IMR-90 (cell line): ENCODE results near the gene DDX42. TPM values are rescaled to one million over a fixed set of nuclear protein-coding genes. Genes with fewer than 3 reads are reported as not detected.

Experiments used
- ATAC-seq: fragments of 200-7000 bp; cut with Tn5 transposase; 2 replicates; pipeline ENCODE4 v1.9.1; 2020; ENCODE audit warnings: low read depth, mild to moderate bottlenecking, moderate library complexity
- BruUV-seq: library from RNA; stranded (reverse); fragments of 400-500 nt; replicated peaks from 2 replicates; lab custom pipeline; 2021; lab: Mats Ljungman, UMichigan
- CTCF ChIA-PET: fragments of 300-600 bp; formaldehyde crosslinking; extraction: SDS; loops from one replicate; lab custom pipeline; 2021; ENCODE audit warnings: antibody characterized with exemption; lab: Yijun Ruan, JAX
- POLR2A ChIA-PET: fragments of 300-600 bp; sonication (Branson Sonifier 250); formaldehyde crosslinking; loops from one replicate; lab custom pipeline; 2022; ENCODE audit warnings: antibody characterized with exemption; ENCODE audit not compliant: unreplicated experiment; lab: Charles Lee
- DNase-seq: peaks from one replicate; pipeline ENCODE4 v3.0.0; 2013
- H2AFZ ChIP-seq: replicated peaks from 2 replicates; pipeline ENCODE3; 2013; ENCODE audit warnings: low read length, mild to moderate bottlenecking; ENCODE audit not compliant: poor library complexity
- H2AK5ac ChIP-seq: 2 replicates; pipeline ENCODE4 v1.6.1; 2013; ENCODE audit warnings: low read depth, low read length, inconsistent platforms
- H2AK9ac ChIP-seq: replicated peaks from 2 replicates; pipeline ENCODE3; 2013; ENCODE audit warnings: mild to moderate bottlenecking, low read depth, low read length, moderate library complexity; ENCODE audit not compliant: poor library complexity
- H2BK120ac ChIP-seq: 2 replicates; pipeline ENCODE4 v1.6.1; 2013; ENCODE audit warnings: low read depth, low read length, inconsistent platforms
- H2BK15ac ChIP-seq: 3 replicates; pipeline ENCODE4 v1.6.1; 2013; ENCODE audit warnings: low read depth, low read length, inconsistent platforms
- H2BK20ac ChIP-seq: 2 replicates; pipeline ENCODE4 v1.6.1; 2013; ENCODE audit warnings: low read depth, mild to moderate bottlenecking, inconsistent platforms, low read length, moderate library complexity
- H2BK5ac ChIP-seq: 2 replicates; pipeline ENCODE4 v1.6.1; 2013; ENCODE audit warnings: mild to moderate bottlenecking, low read depth, low read length, inconsistent platforms; ENCODE audit not compliant: poor library complexity, severe bottlenecking
- H3K14ac ChIP-seq: replicated peaks from 2 replicates; pipeline ENCODE4 v1.6.1; 2013; ENCODE audit warnings: low read depth, low read length, inconsistent platforms
- H3K18ac ChIP-seq: 2 replicates; pipeline ENCODE4 v1.6.1; 2013; ENCODE audit warnings: low read depth, low read length, control low read depth
- H3K23ac ChIP-seq: 2 replicates; pipeline ENCODE4 v1.6.1; 2013; ENCODE audit warnings: low read depth, low read length, inconsistent platforms
- H3K27ac ChIP-seq: 2 replicates; pipeline ENCODE4 v1.5.1; 2013; ENCODE audit warnings: mild to moderate bottlenecking, control low read depth, low read length; ENCODE audit not compliant: insufficient read depth
- H3K27me3 ChIP-seq: 2 replicates; pipeline ENCODE4 v1.6.1; 2013; ENCODE audit warnings: low read length; ENCODE audit not compliant: control insufficient read depth, insufficient read depth
- H3K36me3 ChIP-seq: 2 replicates; pipeline ENCODE4 v1.6.1; 2013; ENCODE audit warnings: low read length, mixed read lengths; ENCODE audit not compliant: control insufficient read depth, insufficient read depth
- H3K4ac ChIP-seq: 2 replicates; pipeline ENCODE4 v1.6.1; 2013; ENCODE audit warnings: low read depth, low read length, inconsistent platforms
- H3K4me1 ChIP-seq: 2 replicates; pipeline ENCODE4 v1.6.1; 2013; ENCODE audit warnings: low read length, mixed read lengths; ENCODE audit not compliant: control insufficient read depth, insufficient read depth
- H3K4me2 ChIP-seq: 2 replicates; pipeline ENCODE4 v1.6.1; 2013; ENCODE audit warnings: low read depth, mild to moderate bottlenecking, control low read depth, low read length, moderate library complexity
- H3K4me3 ChIP-seq: 2 replicates; pipeline ENCODE4 v1.5.1; 2013; ENCODE audit warnings: low read depth, mild to moderate bottlenecking, control low read depth, low read length, moderate library complexity; ENCODE audit not compliant: insufficient read depth
- H3K56ac ChIP-seq: 2 replicates; pipeline ENCODE4 v1.6.1; 2013; ENCODE audit warnings: low read length, inconsistent platforms; ENCODE audit not compliant: insufficient read depth; ENCODE audit errors: extremely low read depth
- H3K79me1 ChIP-seq, 2 experiments: 2 replicates each; pipeline ENCODE4 v1.6.1; 2013; ENCODE audit warnings: low read length in 2 of 2, inconsistent platforms in 1 of 2, low read depth in 1 of 2
- H3K9ac ChIP-seq: 2 replicates; pipeline ENCODE4 v1.6.1; 2013; ENCODE audit warnings: low read depth, low read length, control low read depth
- H3K9me1 ChIP-seq: 2 replicates; pipeline ENCODE4 v1.6.1; 2013; ENCODE audit warnings: low read length, inconsistent platforms; ENCODE audit not compliant: insufficient read depth
- H3K9me3 ChIP-seq: 2 replicates; pipeline ENCODE4 v1.6.1; 2013; ENCODE audit warnings: low read length; ENCODE audit not compliant: control insufficient read depth, insufficient read depth
- H4K20me1 ChIP-seq: 2 replicates; pipeline ENCODE4 v1.6.1; 2013; ENCODE audit warnings: low read length, inconsistent platforms; ENCODE audit not compliant: insufficient read depth
- H4K5ac ChIP-seq: 2 replicates; pipeline ENCODE4 v1.6.1; 2013; ENCODE audit warnings: mild to moderate bottlenecking, low read depth, low read length, control low read depth
- H4K8ac ChIP-seq, 2 experiments: 2 replicates each; pipeline ENCODE4 v1.6.1; 2013; ENCODE audit warnings: low read depth in 2 of 2, low read length in 2 of 2, control low read depth in 1 of 2, inconsistent platforms in 1 of 2
- H4K91ac ChIP-seq: 2 replicates; pipeline ENCODE4 v1.6.1; 2013; ENCODE audit warnings: low read depth, low read length, inconsistent platforms; ENCODE audit not compliant: insufficient read depth
- BHLHE40 ChIP-seq: fragments of 150-350 bp; IDR thresholded peaks from 2 replicates; pipeline ENCODE4 v1.6.1; 2016; ENCODE audit warnings: mild to moderate bottlenecking, low read depth, low read length
- FOS ChIP-seq: fragments of 150-350 bp; IDR thresholded peaks from 2 replicates; pipeline ENCODE4 v1.6.1; 2016; ENCODE audit warnings: low read depth, low read length
- MAFK ChIP-seq: IDR thresholded peaks from 2 replicates; pipeline ENCODE4 v1.6.1; 2012; ENCODE audit warnings: low read depth, low read length, improper control_type of control experiment
- POLR2A ChIP-seq: IDR thresholded peaks from 2 replicates; pipeline ENCODE4 v1.6.1; 2012; ENCODE audit warnings: mild to moderate bottlenecking, low read depth, low read length
- WGBS, 2 experiments: methylation state at CpG; one replicate each; pipeline versions ENCODE4 v1.1.5 to v1.1.7; 2013; ENCODE audit warnings: missing lambda C conversion rate in 2 of 2; ENCODE audit not compliant: insufficient read length in 1 of 2; ENCODE audit errors: extremely low coverage in 2 of 2; 5-methylcytosine and 5-hydroxymethylcytosine counted together
- dilution Hi-C: fragments of 300-500 bp; cut with HindIII; formaldehyde crosslinking; loops from one replicate; pipeline ENCODE4 v1.14.3; 2018; ENCODE audit warnings: low sequenced_read_pairs; ENCODE audit not compliant: unreplicated experiment
- in situ Hi-C: fragments of 300-500 bp; cut with MboI; formaldehyde crosslinking; loops from 3 replicates; pipeline ENCODE4 v1.14.3; 2019; ENCODE audit warnings: low sequenced_read_pairs, inconsistent platforms, mixed read lengths
- intact Hi-C: fragments of 100-400 bp; cut with micrococcal nuclease; formaldehyde crosslinking; loops from 2 replicates; pipeline ENCODE4 v1.10.0; 2022
- polyA plus RNA-seq, 3 experiments: library from polyadenylated mRNA; depleted of rRNA; stranded (reverse); fragments of >200 nt; gene quantifications; 2 replicates each; pipeline ENCODE4 v1.2.3, GENCODE V29; 2012; ENCODE audit warnings: low replicate concordance in 1 of 3
- total RNA-seq: library from RNA; depleted of rRNA; stranded (reverse); fragments of >200 nt; gene quantifications from 2 replicates; pipeline ENCODE4 v1.2.3, GENCODE V29; 2012
- TF ChIP-seq, protein P1 (sequence below): fragments of 150-350 bp; IDR thresholded peaks from 2 replicates; pipeline ENCODE4 v1.6.1; 2016; ENCODE audit warnings: low read depth, mild to moderate bottlenecking, low read length, moderate library complexity, borderline replicate concordance
- TF ChIP-seq, protein P2 (sequence below): conservative IDR thresholded peaks from 2 replicates; pipeline ENCODE4 v1.5.1; 2012; ENCODE audit warnings: mild to moderate bottlenecking, low read depth, low read length, improper control_type of control experiment

The DDX42 gene
- total and polyA plus RNA-seq, 2 of the 4 experiments (the other 2 are of a cell fraction) = 75.8 to 91.5 TPM

DNA sequence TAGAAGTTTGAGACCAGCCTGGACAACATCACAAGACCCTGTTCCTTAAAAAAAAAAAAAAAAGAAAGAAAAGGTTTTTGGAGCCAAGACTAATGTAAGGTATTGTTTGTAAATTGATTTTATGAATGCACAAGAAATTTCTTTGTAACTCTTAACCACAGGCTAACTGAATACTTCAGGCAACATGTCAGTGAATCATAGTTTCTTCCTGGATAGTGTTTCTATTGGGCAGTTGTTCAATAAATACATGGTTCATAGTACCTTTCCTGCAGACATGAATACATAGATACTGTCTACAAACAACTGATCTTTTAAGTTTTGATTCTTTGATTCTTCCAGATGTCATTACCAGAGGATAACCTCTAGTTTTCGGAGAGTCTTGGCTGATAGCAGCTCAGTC lies 11.6 kb downstream of the DDX42 start:
- Histone ChIP-seq H3K4me1 (peaks cover 6% of the 10 kb centered on the region; the same call in 1 of the 2 replicates), H3K56ac (no peak overlapping the region), H4K5ac (no peak overlapping the region), H2AK9ac (no peak overlapping the region), H3K14ac (no peak overlapping the region), H3K27me3 (no peaks in the 10 kb centered on the region), H3K4me3 (no peak overlapping the region), H3K4me2 (peak overlapping the region; percentile 21; the same call in 1 of the 2 replicates), H4K91ac (no peak overlapping the region), H3K27ac (peak overlapping the region; percentile 47), H3K79me1 (peaks cover 16 to 67% of the 10 kb centered on the region in 2 experiments; a peak in 3 of 4 replicates), H3K9me3 (no peaks in the 10 kb centered on the region), H3K18ac (no peak overlapping the region), H2BK120ac (no peak overlapping the region), H4K20me1 (peaks cover 88% of the 10 kb centered on the region), H2BK20ac (no peak overlapping the region), H2BK5ac (no peak overlapping the region), H3K23ac (no peak overlapping the region), H3K9me1 (peaks cover 13% of the 10 kb centered on the region), H3K36me3 (peaks cover 33% of the 10 kb centered on the region), H2AFZ (no peak overlapping the region), H3K4ac (no peak overlapping the region), H2AK5ac (no peak overlapping the region), H3K9ac (no peak overlapping the region), H4K8ac (no peak overlapping the region), H2BK15ac (no peak overlapping the region)
- in situ Hi-C loops = no loop called here
- CTCF ChIA-PET = no interaction called here
- ATAC-seq (peak; percentile 80), DNase-seq (peak; percentile 78)
- BruUV-seq = no TSS peak
- POLR2A ChIA-PET = no interaction called here
- intact Hi-C loops = no loop called here
- TF ChIP-seq, protein P1, sequence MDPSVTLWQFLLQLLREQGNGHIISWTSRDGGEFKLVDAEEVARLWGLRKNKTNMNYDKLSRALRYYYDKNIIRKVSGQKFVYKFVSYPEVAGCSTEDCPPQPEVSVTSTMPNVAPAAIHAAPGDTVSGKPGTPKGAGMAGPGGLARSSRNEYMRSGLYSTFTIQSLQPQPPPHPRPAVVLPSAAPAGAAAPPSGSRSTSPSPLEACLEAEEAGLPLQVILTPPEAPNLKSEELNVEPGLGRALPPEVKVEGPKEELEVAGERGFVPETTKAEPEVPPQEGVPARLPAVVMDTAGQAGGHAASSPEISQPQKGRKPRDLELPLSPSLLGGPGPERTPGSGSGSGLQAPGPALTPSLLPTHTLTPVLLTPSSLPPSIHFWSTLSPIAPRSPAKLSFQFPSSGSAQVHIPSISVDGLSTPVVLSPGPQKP = no peak
- TF ChIP-seq, protein P2, sequence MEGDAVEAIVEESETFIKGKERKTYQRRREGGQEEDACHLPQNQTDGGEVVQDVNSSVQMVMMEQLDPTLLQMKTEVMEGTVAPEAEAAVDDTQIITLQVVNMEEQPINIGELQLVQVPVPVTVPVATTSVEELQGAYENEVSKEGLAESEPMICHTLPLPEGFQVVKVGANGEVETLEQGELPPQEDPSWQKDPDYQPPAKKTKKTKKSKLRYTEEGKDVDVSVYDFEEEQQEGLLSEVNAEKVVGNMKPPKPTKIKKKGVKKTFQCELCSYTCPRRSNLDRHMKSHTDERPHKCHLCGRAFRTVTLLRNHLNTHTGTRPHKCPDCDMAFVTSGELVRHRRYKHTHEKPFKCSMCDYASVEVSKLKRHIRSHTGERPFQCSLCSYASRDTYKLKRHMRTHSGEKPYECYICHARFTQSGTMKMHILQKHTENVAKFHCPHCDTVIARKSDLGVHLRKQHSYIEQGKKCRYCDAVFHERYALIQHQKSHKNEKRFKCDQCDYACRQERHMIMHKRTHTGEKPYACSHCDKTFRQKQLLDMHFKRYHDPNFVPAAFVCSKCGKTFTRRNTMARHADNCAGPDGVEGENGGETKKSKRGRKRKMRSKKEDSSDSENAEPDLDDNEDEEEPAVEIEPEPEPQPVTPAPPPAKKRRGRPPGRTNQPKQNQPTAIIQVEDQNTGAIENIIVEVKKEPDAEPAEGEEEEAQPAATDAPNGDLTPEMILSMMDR = no peak
- TF ChIP-seq BHLHE40 = no peak
- TF ChIP-seq FOS = no peak
- TF ChIP-seq POLR2A = no peak
- no peak for TF ChIP-seq MAFK
- no CpG with 5 or more reads among the region's 1 CpG for WGBS, 2 experiments
- dilution Hi-C loops = no loop called here
